ENCODE results near the gene ZBTB26.
A peak's percentile ranks its signal among the peaks of the same experiment; 100 is the strongest.

ZBTB26 gene

GRCh38 chr9:122931226-122932121, at the start of gene ZBTB26:
ZBTB26 (minus strand) TSS chr9:122931512; CDS start chr9:122919934, 11,578 bp downstream.
- peak; percentile 95 for DNase-seq
- in situ Hi-C loops (cut with MboI; ENCODE audit: low pct_unique_long_range_greater_than_20kb, low sequenced_read_pairs) = no loop called here

- no peak for DNase-seq
- in situ Hi-C loops (cut with MboI; ENCODE audit: low pct_unique_long_range_greater_than_20kb, low sequenced_read_pairs) = no loop called here
These were observed 47.3 kb upstream of the ZBTB26 start for GRCh38 chr9:122978601-122979000.

DNA sequence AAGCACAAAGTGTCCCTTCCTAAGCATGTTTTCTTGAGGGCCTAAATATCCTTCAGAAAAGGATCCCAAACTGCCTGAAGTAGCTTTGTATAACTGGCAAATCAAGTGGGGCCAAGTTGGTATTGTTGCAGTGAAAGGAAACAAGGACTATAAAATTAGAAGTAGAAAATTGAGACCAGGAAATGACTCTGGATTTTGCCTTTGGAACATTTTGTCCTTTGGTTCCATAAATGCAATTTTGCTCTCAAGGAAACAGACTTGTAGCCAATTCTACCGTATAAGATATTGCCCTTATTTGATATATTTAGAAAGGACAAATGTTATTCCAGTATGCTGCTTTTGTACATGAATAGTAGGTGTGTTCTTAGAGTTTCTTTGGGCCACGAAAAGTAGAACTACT, 43.9 kb upstream of the ZBTB26 start:
- no peak for DNase-seq
- in situ Hi-C loops (cut with MboI; ENCODE audit: low pct_unique_long_range_greater_than_20kb, low sequenced_read_pairs) = no loop called here

GRCh38 chr9:122961139-122961538, 29.8 kb upstream of the ZBTB26 start:
- no peak for DNase-seq
- in situ Hi-C loops (cut with MboI; ENCODE audit: low pct_unique_long_range_greater_than_20kb, low sequenced_read_pairs) = no loop called here

DNA sequence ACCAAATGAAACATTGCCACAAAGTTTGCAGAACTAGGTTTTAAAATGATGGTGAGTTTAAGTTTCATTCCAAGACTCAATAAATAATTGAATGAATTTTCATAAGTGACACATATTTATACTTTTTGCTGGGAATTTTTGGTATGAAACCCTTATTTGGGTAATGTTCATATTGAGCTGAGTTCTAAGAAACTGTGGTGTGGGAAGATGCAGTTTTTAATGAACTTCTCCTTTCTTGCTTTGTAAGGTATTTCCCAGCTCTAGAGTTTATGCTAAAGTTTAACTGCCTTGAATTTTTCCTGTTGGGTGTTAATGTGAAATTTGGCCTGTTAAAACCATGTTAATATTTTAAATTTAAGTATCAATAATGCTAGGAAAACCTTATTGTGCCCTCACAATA, 24.6 kb upstream of the ZBTB26 start:
- DNase-seq = peak; percentile 17
- in situ Hi-C loops (cut with MboI; ENCODE audit: low pct_unique_long_range_greater_than_20kb, low sequenced_read_pairs) = no loop called here

DNA sequence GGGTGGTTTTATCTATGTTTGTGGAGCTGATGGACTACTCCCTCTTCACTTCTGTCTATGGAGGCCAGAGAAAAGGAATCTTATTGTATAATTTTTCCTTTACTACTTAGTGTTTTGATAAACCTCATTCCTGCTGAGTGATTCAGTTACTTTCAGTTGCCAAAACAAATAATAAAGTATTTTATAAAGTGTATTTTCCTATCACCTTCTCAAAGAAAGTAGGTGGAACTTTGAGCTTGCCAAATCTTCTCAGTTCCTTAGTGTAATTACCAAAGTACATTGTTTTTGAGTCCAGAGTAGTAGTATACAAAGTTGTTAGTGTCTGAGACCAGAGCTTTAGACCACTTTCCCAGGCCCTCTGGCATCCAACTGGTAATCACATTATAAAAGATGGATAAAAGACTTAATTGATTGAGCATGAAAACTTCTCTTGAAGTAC, 23.0 kb upstream of the ZBTB26 start:
- no peak for DNase-seq
- in situ Hi-C loops (cut with MboI; ENCODE audit: low pct_unique_long_range_greater_than_20kb, low sequenced_read_pairs) = no loop called here

GRCh38 chr9:122951056-122951455, 19.7 kb upstream of the ZBTB26 start:
- in situ Hi-C loops (cut with MboI; ENCODE audit: low pct_unique_long_range_greater_than_20kb, low sequenced_read_pairs) = no loop called here
- DNase-seq = no peak

GRCh38 chr9:122950263-122950662, 19.0 kb upstream of the ZBTB26 start:
- no peak for DNase-seq
- in situ Hi-C loops (cut with MboI; ENCODE audit: low pct_unique_long_range_greater_than_20kb, low sequenced_read_pairs) = no loop called here

GRCh38 chr9:122949696-122950095, 18.4 kb upstream of the ZBTB26 start:
- in situ Hi-C loops (cut with MboI; ENCODE audit: low pct_unique_long_range_greater_than_20kb, low sequenced_read_pairs) = no loop called here
- DNase-seq = no peak

GRCh38 chr9:122948313-122948712, 17.0 kb upstream of the ZBTB26 start:
- in situ Hi-C loops (cut with MboI; ENCODE audit: low pct_unique_long_range_greater_than_20kb, low sequenced_read_pairs) = no loop called here
- no peak for DNase-seq

GRCh38 chr9:122946461-122947005, 15.2 kb upstream of the ZBTB26 start:
- in situ Hi-C loops (cut with MboI; ENCODE audit: low pct_unique_long_range_greater_than_20kb, low sequenced_read_pairs) = no loop called here
- DNase-seq = no peak

DNA sequence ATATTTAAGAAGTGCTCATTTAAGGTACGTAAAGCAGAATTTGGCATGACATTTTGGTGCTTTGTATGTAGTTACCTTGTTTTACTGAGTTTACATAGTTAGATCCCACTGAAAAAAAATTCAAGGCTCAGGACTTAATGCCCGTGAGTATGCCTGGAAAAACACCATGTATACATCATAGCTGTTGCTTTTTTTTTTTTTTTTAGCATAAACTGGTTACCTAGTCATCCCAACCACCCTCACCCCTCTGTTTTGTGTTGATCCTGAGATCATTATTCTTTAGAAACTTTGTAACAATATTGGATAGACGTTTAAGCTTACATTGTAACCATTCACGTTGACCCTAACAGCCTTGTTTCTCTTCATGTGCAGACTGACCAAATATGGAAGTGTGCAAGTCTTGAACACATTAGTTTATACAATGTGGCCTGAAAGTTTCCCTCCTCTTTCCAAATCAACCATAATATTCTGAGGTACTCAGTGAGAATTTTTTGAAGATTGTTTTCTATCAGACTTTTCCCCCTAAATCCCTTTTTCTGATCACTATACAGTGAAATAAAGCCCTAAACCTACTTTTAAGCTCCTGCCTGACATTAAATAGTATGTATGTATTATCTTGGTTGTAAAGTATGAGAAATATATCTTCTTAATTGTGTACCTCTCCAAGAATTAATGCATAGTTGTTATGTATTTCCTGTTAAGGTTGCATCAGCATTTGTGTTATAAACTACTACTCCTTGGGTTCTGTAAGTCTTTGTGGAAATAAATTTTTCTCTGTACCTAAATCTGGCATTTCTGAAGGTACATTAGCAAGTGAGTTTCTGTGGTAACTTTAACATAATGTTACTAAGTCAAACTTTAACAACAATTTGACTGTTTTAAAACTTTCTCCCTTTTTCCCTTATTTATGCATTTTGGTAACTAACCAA, 13.9 kb upstream of the ZBTB26 start:
- in situ Hi-C loops (cut with MboI; ENCODE audit: low pct_unique_long_range_greater_than_20kb, low sequenced_read_pairs) = no loop called here
- no peak for DNase-seq

DNA sequence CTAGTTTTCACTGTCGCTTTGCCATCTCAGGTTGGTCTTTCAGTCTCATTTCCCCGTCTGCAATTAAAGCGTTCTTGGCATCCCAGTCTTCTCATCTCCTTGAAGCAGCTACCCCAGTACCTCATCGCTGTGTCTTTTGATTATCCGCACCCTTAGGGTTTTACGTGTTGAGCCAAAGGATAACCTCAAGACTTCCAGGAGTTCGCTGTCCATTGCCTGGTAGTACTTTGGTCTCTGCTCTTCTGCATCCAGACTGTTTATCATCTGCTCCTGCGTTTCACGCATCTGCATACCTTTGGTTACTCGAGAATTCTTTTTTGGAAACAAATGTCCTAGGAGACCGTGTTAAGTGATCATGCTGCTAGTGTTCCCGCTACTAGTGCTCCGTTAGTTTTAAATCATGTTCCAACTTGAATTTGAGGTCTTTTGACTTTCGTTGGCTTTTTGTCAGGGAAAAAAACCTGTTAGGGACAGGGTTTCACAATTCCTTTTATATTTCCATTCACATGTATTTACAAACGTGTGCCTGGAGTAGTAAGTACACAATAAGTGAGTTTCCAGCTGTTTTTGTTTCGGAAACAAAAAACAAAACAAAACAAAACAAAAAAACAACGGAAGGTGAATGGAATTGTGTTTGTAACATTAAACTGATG, 10.4 kb upstream of the ZBTB26 start:
- DNase-seq = no peak
- in situ Hi-C loops (cut with MboI; ENCODE audit: low pct_unique_long_range_greater_than_20kb, low sequenced_read_pairs) = no loop called here

DNA sequence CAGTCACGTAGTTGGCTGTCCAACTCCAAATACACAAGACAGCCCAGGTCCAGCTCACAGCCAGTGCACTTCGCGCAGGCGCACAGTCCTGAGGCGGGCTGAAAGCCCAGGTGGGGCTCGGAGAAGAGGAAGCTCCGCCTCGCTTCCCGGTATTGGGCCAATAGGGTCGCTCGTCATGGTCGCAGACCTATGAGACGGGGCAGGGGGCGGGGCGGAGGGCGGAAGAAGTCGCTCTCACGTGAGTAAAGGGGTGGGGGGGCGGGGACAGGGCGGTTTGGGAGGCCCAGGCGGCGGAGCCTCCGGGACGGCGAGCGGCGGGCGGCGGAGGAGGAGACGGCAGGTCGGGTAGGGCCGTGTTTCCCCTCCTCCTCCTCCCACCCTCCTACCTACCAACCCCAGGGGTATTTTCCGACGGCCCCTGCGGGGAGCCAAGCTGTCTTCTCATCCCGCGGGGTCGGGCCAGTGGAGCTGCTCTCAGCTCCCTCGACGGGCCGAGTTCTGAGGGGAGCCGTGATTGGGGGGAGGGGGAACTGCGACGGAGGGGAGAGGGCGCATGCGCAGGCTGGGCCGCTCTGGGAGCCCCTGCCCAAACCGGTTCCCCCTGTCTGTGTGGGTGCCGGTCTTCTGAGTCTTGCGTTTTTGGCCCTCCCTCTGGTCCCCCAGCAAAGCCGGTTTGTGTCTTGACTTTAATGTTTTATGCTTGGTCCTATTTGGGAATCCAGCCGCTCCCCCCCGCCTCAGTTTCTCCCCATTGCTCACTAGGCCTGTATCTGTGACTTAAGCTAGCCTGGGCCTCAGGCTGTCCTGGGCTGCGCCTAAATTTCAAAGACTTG, 9.7 kb upstream of the ZBTB26 start, which contains the start of gene RABGAP1:
TSS of gene RABGAP1 (plus strand) at position 272 of the 833 bp plus-strand sequence. CDS start 16,040 bp downstream, outside the sequence.
- peak; percentile 96 for DNase-seq
- in situ Hi-C loops (cut with MboI; ENCODE audit: low pct_unique_long_range_greater_than_20kb, low sequenced_read_pairs) = no loop called here

DNA sequence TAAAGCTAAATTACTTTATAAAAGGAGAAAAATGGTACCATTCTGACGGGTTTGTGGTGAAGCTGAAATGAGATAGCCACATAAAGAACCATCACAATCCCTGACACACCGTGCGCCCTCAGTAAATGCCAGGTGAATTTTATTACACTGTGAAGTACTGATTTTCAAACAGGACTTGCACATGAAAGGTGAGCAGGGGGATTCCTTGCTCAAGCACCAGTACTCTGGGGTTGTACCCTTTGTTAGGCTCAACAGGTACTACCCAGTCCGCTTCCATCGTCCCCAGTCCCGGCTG, 9.1 kb upstream of the ZBTB26 start:
- in situ Hi-C loops (cut with MboI; ENCODE audit: low pct_unique_long_range_greater_than_20kb, low sequenced_read_pairs) = no loop called here
- DNase-seq = no peak

GRCh38 chr9:122939601-122940000, 8.3 kb upstream of the ZBTB26 start:
- no peak for DNase-seq
- in situ Hi-C loops (cut with MboI; ENCODE audit: low pct_unique_long_range_greater_than_20kb, low sequenced_read_pairs) = no loop called here

GRCh38 chr9:122936883-122937282, 5.6 kb upstream of the ZBTB26 start:
- in situ Hi-C loops (cut with MboI; ENCODE audit: low pct_unique_long_range_greater_than_20kb, low sequenced_read_pairs) = no loop called here
- no peak for DNase-seq

GRCh38 chr9:122936464-122936863, 5.2 kb upstream of the ZBTB26 start:
- in situ Hi-C loops (cut with MboI; ENCODE audit: low pct_unique_long_range_greater_than_20kb, low sequenced_read_pairs) = no loop called here

More at GRCh38 chr9:122936464-122936863, 5.2 kb upstream of the ZBTB26 start:
- DNase-seq = no peak

Data from KBM-7 (cell line).